ENCODE results near the gene CD300H.

Gene CD300H

GRCh38 chr17:74554909-74555308, 12.4 kb downstream of the CD300H start:
- in situ Hi-C loops (cut with MboI; ENCODE audit: low sequenced_read_pairs), result no loop called here

- in situ Hi-C loops (cut with MboI; ENCODE audit: low sequenced_read_pairs), result no loop called here
These were observed 15.3 kb downstream of the CD300H start for GRCh38 chr17:74552037-74552436.

DNA sequence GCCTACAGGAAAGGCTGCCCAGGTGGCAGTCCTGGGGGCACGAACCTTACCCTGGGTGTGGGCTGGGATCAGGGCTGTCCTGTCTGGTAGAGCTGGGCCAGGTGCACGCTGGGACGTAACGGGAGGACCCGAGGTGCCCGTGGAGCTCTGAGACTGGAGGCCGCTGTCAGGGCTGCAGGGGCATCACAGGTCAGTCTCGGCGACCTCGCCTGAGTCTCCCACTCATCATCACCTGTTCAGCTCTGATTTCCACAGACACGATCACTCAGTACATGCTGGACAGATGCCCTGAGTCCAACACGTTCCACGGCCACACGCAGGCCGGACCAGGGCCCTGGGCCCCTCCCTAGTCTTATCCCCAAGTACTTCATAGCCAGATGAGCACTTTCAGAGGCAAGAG, 16.7 kb downstream of the CD300H start:
- in situ Hi-C loops (cut with MboI; ENCODE audit: low sequenced_read_pairs), result no loop called here

- in situ Hi-C loops (cut with MboI; ENCODE audit: low sequenced_read_pairs), result no loop called here
These were observed 18.0 kb downstream of the CD300H start for GRCh38 chr17:74549343-74549742.

- in situ Hi-C loops (cut with MboI; ENCODE audit: low sequenced_read_pairs), result no loop called here
These were observed 19.6 kb downstream of the CD300H start for GRCh38 chr17:74547736-74548135.

DNA sequence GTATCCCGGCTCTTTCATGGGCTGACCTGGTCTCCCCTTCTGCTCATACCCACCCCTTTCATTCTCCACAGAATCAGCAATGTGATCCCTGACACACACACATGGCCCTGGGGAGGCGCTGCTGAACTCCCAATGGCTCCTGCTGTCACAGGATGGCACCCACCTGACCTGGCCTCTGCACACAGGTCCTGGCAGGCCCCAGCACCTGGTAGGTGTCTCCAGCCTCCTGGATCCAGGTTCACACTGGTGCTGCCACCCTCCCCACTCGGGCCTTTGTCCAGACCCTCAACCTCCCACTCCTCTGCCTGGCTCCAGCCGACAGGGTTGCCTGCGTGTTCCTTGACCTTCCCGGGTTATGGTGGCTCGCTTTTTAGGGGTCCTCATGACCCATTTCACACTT, 20.0 kb downstream of the CD300H start:
- in situ Hi-C loops (cut with MboI; ENCODE audit: low sequenced_read_pairs), result no loop called here

DNA sequence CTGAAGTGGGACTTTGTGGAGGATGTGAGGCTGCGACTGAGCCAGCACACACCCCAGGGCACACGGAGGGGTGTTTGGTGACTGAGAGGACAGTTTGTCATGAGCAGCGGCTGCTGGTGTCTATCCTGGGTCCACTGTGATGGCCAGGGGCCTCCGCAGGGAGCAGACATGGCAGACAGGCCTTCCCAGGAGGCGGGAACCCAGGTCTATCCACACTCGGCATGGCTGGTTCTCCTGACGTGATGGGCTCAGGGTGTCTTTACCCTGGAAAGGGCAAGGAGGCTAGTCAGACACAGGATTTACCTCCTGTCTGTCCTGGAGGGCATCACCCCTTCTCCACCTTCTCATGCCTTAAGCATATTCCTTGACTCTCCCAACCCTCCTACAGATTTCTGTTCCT, 20.7 kb downstream of the CD300H start:
- in situ Hi-C loops (cut with MboI; ENCODE audit: low sequenced_read_pairs), result no loop called here

DNA sequence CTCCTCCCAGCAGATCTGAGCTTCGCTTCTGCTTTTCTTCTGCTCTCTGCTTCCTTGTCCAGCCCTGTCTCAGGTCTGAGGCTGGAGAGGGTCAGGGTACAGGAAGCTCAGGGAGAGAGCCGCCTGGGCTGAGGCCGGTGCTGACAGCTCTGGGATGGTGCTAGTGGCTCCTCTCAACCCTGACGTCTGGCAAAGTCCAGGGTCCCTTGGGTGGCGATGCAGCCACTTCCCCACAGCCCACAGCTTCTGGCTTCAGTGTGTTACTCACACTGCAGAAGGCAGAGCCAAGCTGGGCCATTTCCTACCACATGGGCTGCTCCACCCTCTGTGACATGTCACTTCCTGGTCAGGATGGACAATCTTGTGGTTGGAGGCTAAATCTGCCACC, 21.5 kb downstream of the CD300H start, which contains the start of gene CD300C:
Gene CD300C (minus strand): TSS at position 273 of the 388 bp plus-strand sequence. CDS start 333 bp downstream, outside the sequence.
- in situ Hi-C loops (cut with MboI; ENCODE audit: low sequenced_read_pairs), result no loop called here

DNA sequence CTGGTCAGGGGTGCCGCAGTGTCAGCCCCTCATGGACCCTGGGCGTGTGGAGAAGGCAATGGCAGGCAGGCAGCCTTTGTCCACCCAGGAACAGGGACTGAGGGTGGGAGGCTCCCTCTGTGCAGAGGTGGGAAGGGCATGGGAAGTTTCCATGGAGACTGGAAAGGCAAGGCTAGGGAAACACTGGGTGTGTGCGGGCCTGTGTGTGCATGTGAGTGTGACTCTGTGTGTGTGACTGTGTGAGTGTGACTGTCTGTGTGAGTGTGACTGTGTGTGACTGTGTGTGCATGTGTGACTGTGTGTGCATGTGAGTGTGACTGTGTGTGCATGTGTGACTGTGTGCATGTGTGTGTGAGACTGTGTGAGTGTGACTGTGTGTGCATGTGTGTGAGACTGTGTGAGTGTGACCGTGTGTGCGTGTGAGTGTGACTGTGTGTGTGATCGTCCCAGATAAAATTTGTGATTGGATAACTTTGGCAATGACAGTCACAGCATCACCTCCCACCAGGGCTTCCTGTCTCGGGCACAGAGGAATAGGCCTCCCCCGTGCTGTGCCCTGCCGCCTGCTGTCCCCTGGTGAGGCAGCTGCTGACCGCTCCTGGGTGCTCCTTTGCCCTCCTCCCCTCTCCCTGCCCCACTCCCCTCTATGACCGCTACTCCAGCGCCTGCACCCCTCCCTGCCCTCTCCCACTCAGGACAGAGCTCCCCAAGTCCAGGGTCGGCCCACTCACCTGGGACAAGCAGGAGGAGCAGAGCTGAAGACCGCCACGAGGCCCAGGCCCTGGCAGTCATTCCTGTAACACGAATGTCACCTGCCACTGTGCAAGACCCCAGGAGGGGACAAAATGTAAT, 22.1 kb downstream of the CD300H start:
- in situ Hi-C loops (cut with MboI; ENCODE audit: low sequenced_read_pairs), result no loop called here

- in situ Hi-C loops (cut with MboI; ENCODE audit: low sequenced_read_pairs), result no loop called here
These were observed 23.2 kb downstream of the CD300H start for GRCh38 chr17:74543891-74544760.

- in situ Hi-C loops (cut with MboI; ENCODE audit: low sequenced_read_pairs), result no loop called here
These were observed 23.9 kb downstream of the CD300H start for GRCh38 chr17:74543406-74543805.

DNA sequence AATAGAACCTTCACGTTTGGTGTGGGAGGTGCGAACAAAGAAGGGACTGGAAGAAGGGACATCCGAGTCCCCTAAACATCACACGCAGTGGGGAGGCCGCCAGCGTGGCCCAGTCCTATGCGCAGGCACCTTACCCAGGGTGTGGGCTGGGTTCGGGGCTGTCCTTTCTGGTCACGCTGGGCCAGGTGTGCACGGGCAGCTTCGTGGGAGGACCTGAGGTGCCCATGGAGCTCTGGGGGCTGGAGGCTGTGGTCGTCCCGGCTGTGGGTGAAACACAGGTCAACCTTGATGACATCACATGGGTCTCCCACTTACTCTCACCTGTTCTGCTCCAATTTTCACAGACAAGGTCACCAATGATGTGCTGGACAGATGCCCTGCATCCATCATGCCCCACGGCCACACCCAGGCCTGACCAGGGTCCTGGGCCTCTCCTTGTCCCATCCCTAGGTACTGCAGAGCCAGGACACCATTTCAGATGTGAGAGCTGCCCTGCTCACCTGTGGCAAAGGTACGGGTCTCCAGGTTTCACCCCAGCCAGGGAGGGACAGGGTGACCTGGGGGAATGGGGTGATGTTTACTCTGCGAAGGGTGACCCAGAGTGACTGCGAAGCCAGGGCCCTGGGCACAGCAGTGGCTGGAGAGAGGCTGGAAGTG, 24.5 kb downstream of the CD300H start:
- in situ Hi-C loops (cut with MboI; ENCODE audit: low sequenced_read_pairs), result no loop called here

DNA sequence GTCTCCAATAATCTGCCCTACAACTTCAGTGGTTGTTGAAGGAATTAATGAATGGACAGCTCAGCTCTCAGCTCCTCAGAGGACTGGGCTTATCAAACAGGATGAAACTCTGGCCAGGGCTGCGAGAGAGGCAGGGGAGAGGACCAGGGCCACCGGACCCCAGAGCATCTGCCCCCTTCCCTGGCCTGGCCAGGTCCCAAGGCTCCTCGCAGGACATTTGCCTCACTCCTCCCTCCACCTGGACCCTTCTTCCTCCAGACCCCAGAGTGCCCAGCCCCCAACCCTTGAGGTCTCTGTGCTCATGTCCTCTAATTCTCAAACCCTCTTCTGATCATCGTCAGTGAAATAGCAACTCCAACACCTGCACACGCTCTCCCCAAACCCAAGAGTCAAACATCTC, 25.1 kb downstream of the CD300H start:
- in situ Hi-C loops (cut with MboI; ENCODE audit: low sequenced_read_pairs), result no loop called here

DNA sequence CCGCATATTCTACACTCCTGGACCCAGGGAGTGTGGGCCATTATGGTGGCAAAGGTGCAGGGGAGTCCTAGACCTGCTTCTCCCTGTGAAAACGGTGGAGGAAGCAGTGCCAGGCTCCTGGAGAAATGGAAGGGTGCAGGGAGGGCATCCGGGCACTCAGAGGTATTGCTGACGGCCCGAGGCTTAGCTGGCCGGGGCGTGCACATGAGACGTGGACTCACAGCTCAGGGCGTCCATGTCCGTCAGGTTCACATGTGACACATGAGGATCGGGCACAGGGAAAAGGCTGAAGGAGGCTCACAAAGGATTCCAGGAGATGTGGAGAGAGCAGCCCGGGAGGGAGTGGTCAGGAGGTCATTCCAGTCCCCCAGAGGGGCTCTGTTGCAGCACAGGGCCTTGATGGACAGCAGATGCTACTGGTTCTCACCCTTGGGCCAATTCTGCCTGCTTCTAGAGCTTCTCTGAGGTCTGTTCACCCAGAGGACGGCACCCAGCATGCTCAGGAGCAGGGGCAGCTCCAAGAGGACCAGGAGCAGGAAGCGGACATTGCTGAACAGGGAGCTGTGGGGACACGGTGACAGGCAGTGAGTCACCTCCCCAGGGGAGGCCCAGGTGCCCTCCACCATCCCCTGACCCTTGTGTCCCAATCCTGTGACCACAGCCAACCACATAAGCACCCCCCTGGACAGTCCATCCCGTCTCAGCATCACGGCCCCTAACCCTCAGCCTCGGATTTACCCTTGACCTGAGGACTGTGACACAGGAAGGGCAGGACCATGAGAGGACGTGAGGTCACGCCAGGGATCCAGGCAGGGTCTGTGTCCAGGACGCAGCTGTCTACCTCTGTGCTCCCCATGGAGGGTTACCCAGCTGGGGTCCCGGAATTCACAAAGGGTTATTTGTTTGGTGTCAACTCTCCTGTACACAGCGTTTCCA, 25.9 kb downstream of the CD300H start:
- in situ Hi-C loops (cut with MboI; ENCODE audit: low sequenced_read_pairs), result no loop called here

DNA sequence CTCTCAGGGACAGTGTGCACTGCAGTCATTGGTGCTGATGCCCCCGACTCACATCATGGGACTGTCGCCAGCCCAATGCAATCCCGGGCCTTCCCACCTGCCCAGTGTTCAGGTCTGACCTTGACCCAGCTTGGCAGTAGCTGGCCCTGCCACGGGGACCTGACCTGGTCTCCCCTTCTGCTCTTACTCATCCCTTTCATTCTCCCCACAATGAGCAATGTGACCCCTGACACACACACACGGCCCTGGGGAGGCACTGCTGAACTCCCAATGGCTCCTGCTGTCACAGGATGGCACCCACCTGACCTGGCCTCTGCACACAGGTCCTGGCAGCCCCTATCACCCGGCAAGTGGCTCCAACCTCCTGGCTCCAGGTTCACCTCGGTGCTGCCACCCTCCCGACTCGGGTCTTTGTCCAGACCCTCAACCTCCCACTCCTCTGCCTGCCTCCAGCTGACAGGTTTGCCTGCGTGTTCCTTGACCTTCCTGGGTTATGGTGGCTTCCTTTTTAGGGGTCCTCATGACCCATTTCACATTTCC, 28.0 kb downstream of the CD300H start:
- in situ Hi-C loops (cut with MboI; ENCODE audit: low sequenced_read_pairs), result no loop called here

- in situ Hi-C loops (cut with MboI; ENCODE audit: low sequenced_read_pairs), result no loop called here
These were observed 30.4 kb downstream of the CD300H start for GRCh38 chr17:74536890-74537289.

DNA sequence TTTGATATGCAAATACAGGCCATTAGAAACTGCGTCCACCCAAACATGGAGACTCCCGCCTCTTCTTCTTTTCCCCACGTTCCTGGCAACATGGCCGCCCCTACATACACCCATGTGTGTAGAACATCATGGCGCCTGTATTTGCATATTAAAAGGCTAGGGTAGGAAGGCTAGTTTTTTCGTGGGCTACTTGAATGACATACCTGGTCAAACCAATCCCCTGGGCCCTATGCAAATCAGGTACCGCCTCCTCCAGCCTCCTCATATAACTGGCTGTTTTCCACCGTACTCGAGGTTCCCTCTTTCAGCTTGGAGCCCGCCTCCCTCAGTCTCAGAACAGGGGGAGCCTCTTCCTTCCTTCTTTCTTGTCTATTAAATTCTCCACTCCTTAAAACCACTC, 35.2 kb downstream of the CD300H start:
- in situ Hi-C loops (cut with MboI; ENCODE audit: low sequenced_read_pairs), result no loop called here

DNA sequence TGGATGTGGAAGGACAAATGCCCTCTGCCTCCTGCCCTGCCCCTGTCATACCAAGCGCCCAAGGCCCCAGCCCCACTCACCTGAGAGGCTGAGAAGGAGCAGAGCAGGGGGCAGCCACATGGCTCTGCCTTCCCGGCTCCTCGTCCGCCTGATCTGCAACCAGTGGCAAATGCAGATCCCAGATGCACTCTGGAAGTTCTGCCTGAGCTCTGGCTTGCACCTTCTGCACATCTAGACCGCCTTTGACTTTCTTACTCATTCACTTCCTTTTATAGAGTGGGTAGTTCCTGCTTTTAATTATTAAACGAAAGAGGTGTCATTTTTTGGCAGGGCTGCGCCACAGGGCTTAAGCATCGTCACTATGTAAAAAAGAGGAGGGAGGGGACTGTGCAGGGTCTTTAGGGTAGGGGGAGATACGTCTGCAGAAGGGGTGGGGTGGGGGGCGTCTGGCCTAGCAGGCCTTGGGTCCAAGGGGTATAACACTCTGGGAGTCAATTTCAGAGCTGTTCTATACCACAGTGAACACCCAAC, 36.0 kb downstream of the CD300H start, which contains the start of gene CD300LB:
Gene CD300LB (minus strand): TSS at position 245 of the 531 bp plus-strand sequence. CDS start 125 bp downstream, at position 120.
- in situ Hi-C loops (cut with MboI; ENCODE audit: low sequenced_read_pairs), result no loop called here

GRCh38 chr17:74530831-74531150, 36.5 kb downstream of the CD300H start:
- in situ Hi-C loops (cut with MboI; ENCODE audit: low sequenced_read_pairs), result no loop called here

- in situ Hi-C loops (cut with MboI; ENCODE audit: low sequenced_read_pairs), result no loop called here
These were observed 38.1 kb downstream of the CD300H start for GRCh38 chr17:74529243-74529642.
